Fibroblast of mammary gland (primary cell): ENCODE results near the gene RASSF4.

Experiments
- DNase-seq: peaks from one replicate; pipeline ENCODE4 v3.0.0-alpha.2; 2010; ENCODE audit warnings: low read depth
- H3K4me3 ChIP-seq: 2 replicates; pipeline ENCODE4 v1.5.1; 2011; ENCODE audit warnings: low read depth, mild to moderate bottlenecking, low read length, moderate library complexity; ENCODE audit not compliant: control insufficient read depth
- TF ChIP-seq, protein P1 (sequence below): conservative IDR thresholded peaks from 2 replicates; pipeline ENCODE4 v1.5.1; 2011; ENCODE audit warnings: low read depth, low read length, inconsistent platforms; ENCODE audit not compliant: control insufficient read depth, insufficient read depth

Gene RASSF4

DNA sequence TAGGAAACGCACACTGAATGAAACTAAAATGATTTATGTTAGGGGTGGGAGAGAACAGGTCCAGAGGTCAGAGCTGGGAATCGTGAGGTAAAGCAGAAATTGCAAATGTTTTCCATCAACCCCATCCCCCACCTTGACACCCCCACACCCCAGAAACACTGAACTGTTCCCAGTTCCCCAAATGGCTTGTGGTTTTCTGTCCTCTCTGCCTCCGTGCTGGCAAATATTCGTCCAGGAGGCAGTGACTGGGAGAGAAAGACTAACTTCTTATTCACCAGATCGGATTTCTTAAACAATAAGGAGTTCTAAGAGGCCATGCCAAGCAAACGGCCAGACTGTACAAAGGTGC, 730 bp upstream of the RASSF4 start:
- peak overlapping the region; percentile 64 for H3K4me3 ChIP-seq
- TF ChIP-seq, protein P1, sequence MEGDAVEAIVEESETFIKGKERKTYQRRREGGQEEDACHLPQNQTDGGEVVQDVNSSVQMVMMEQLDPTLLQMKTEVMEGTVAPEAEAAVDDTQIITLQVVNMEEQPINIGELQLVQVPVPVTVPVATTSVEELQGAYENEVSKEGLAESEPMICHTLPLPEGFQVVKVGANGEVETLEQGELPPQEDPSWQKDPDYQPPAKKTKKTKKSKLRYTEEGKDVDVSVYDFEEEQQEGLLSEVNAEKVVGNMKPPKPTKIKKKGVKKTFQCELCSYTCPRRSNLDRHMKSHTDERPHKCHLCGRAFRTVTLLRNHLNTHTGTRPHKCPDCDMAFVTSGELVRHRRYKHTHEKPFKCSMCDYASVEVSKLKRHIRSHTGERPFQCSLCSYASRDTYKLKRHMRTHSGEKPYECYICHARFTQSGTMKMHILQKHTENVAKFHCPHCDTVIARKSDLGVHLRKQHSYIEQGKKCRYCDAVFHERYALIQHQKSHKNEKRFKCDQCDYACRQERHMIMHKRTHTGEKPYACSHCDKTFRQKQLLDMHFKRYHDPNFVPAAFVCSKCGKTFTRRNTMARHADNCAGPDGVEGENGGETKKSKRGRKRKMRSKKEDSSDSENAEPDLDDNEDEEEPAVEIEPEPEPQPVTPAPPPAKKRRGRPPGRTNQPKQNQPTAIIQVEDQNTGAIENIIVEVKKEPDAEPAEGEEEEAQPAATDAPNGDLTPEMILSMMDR, result no peak
- no peak for DNase-seq

DNA sequence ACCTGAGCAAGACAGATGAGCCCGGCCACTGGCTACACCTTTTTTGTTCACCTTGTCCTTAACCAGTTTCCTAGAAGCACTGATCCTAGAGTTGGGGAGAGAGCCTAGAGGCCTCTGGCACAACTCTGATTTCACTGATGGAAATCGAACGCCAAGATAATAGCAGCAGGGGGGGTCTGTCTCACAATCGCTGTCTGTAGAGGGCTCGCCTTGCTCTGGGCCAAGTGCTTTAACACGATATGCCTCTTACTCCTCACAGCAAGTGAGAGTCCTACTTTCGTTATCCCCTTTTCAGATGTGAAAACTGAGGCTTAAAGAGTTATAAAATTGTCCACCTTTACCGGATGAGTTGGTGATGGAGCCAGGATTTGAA, 472 bp downstream of the RASSF4 start:
- DNase-seq, result no peak
- peak overlapping the region; percentile 37 for H3K4me3 ChIP-seq
- TF ChIP-seq, protein P1, result no peak

GRCh38 chr10:44960482-44961229, 1.1 kb downstream of the RASSF4 start:
- TF ChIP-seq, protein P1, result no peak
- H3K4me3 ChIP-seq, result no peak overlapping the region
- DNase-seq, result no peak

GRCh38 chr10:44961230-44961571, 1.6 kb downstream of the RASSF4 start:
- no peak overlapping the region for H3K4me3 ChIP-seq
- DNase-seq, result no peak
- TF ChIP-seq, protein P1, result no peak

DNA sequence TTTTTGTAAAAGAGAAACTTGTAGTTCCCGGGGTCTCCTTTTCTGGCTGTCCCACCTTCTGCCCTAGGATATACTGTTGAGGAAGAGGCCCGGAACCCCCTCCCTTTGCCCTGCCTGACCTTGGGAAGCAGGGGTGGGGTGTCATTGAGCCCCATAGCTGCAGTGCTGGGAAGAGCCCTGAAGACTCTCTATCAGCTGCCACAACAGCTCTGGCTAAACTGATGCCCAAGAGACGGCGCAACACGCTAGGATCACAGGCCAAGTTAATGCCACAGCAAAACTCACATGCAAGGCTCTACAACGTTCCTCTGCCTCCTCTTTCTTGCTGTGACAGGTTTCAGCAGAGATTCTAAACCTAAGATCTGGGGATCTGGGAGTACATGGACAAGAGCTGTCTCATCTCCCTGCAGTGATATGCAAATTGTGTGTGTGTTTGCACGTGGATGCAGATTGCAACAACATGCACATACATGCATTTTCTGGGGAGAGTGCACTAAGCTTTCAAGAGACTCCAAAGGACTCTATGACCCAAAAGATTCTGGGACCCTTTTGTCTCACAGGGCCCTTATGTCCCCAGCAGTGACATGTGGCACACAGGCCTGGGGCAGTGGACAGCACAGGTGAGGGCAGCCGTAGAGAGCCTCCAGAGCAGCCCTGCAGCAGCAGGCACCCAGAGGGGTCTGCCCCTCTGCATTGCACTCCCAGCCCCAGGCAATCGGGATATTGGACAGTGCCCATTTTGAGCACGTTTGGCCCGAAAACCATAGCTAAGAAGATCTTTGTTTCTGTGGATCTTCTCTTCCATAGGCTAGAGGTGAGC, 2.5 kb downstream of the RASSF4 start:
- H3K4me3 ChIP-seq, result no peak overlapping the region
- DNase-seq, result no peak
- TF ChIP-seq, protein P1, result no peak

DNA sequence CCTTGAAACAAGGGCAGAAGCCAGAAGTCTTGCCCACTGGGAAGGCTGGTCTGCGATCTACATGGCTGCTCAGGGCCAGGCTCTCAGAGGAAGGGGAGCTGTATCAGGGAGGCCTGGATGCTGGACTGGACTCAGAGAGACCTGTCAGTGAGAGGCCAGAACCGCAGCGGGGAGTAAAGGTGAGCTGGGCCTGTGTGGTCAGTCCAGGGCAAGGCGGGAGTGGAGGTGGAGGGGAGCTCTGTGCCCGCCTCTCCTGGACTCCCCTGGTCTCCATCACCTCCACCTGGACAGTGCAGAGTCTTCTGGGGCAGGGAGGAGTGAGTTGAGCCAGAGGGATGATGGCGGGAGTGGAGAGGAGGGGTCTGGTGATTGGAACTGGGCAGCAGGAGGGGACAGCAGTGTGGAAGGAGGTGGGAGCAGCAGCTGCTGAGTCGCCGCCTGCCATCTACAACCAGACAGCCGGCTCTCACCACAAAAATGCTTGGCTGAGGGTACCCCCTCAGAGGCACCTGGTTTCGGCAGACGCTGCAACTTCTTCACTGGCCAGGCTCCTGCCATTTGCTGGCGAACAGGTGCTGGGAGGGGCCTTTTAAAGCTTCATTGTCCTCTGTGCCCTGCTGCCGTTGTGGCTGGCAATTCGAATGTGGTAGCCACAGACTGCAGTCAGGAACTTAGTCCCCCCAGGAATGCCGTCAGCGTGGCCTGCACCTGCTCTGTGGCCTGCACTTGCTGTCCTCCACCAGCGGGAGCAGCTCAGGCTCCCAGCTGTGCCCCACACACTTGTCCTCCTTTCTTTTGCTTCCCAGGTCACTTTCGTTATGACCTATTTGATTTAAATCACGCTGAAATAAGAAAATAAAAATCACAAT, 3.5 kb downstream of the RASSF4 start:
- no peak for DNase-seq
- TF ChIP-seq, protein P1, result peak; percentile 8
- H3K4me3 ChIP-seq, result no peak overlapping the region
